ENCODE results near the gene TYSND1. TPM values are rescaled to one million over a fixed set of nuclear protein-coding genes. Genes with fewer than 3 reads are reported as not detected.

The TYSND1 gene
- 10 to 100 TPM; 16.2 to 17.6 TPM for total RNA-seq

GRCh38 chr10:70146489-70147258, at the start of gene TYSND1:
TYSND1 (minus strand) TSS chr10:70146700; CDS start chr10:70146586, 114 bp downstream.
- WGBS, 2 donors: 1 to 2% methylated on average over 25 to 38 of the region's 39 CpGs

GRCh38 chr10:70193391-70193844, 46.9 kb upstream of the TYSND1 start:
- Histone ChIP-seq H3K4me1 (peaks cover 22% of the 10 kb centered on the region), H3K36me3 (replicated peaks in 1 of 2; ENCODE audit: insufficient read depth in 1 of 2, low read depth in 2 of 2) (no peaks in the 10 kb centered on the region), H3K9me3 (no peaks in the 10 kb centered on the region), H3K4me3 (no peak overlapping the region), H3K27me3 (no peaks in the 10 kb centered on the region), H3K27ac (no peak overlapping the region)
- ATAC-seq (no peak), DNase-seq (no peak)
- TF ChIP-seq POLR2A (IDR thresholded peaks at IDR 0.05): no peak
- TF ChIP-seq CTCF (IDR thresholded peaks at IDR 0.05): no peak
- 95 to 98% methylated on average over 7 of the region's 7 CpGs for WGBS, 2 donors
- intact Hi-C loops (cut with DNase I): no loop called here

More at GRCh38 chr10:70146489-70147258, at the start of gene TYSND1:
- peak within 1 kb of the TSS; percentile 74 to 91 (median 83) for H3K27ac ChIP-seq
- peaks cover 20% of the 10 kb centered on the region for H3K4me1 ChIP-seq
- peaks cover 0 to 2% of the 10 kb centered on the region in 2 donors for H3K36me3 ChIP-seq (replicated peaks in 1 of 2; ENCODE audit: insufficient read depth in 1 of 2, low read depth in 2 of 2)
- ATAC-seq (peak; percentile 96), DNase-seq (peak; percentile 97 to 99 (median 98))
- no peaks in the 10 kb centered on the region for H3K9me3 ChIP-seq
- peak within 1 kb of the TSS; percentile 38 to 44 for H3K4me3 ChIP-seq
- H3K27me3 ChIP-seq: no peaks in the 10 kb centered on the region
- TF ChIP-seq CTCF (IDR thresholded peaks at IDR 0.05) (peak; percentile 48 to 86 (median 74)), POLR2A (IDR thresholded peaks at IDR 0.05) (peak; percentile 56 to 85 (median 85))
- intact Hi-C loops (cut with DNase I): no loop called here

- Histone ChIP-seq H3K36me3 (replicated peaks in 1 of 2; ENCODE audit: insufficient read depth in 1 of 2, low read depth in 2 of 2) (no peaks in the 10 kb centered on the region), H3K27me3 (no peaks in the 10 kb centered on the region), H3K4me1 (peaks cover 22% of the 10 kb centered on the region), H3K4me3 (no peak overlapping the region), H3K9me3 (no peaks in the 10 kb centered on the region), H3K27ac (peak overlapping the region in 3 of 4 donors; percentile 21 to 57 (median 39))
- TF ChIP-seq POLR2A (IDR thresholded peaks at IDR 0.05): no peak
- TF ChIP-seq CTCF (IDR thresholded peaks at IDR 0.05): no peak
- intact Hi-C loops (cut with DNase I): no loop called here
- 63 to 68% methylated on average over 5 of the region's 5 CpGs for WGBS, 2 donors
- no peak for DNase-seq
- no peak for ATAC-seq
Observed at GRCh38 chr10:70192326-70192968, 45.9 kb upstream of the TYSND1 start.

GRCh38 chr10:70191972-70192305, 45.4 kb upstream of the TYSND1 start:
- H3K4me3 ChIP-seq: no peak overlapping the region
- no peaks in the 10 kb centered on the region for H3K27me3 ChIP-seq
- no peak for TF ChIP-seq POLR2A (IDR thresholded peaks at IDR 0.05)
- TF ChIP-seq CTCF (IDR thresholded peaks at IDR 0.05): no peak
- peak overlapping the region in 2 of 4 donors; percentile 39 to 57 for H3K27ac ChIP-seq
- intact Hi-C loops (cut with DNase I): no loop called here
- H3K4me1 ChIP-seq: peaks cover 22% of the 10 kb centered on the region
- DNase-seq: no peak
- no peaks in the 10 kb centered on the region for H3K36me3 ChIP-seq (replicated peaks in 1 of 2; ENCODE audit: insufficient read depth in 1 of 2, low read depth in 2 of 2)
- ATAC-seq: peak; percentile 22
- H3K9me3 ChIP-seq: no peaks in the 10 kb centered on the region

Data from body of pancreas (tissue), 4 donors.